Activated CD8-positive, alpha-beta T cell treated with anti-CD3 and anti-CD28 coated beads for 36 hours (primary cell): ENCODE results near the gene NFYC. TPM values are rescaled to one million over a fixed set of nuclear protein-coding genes. Genes with fewer than 3 reads are reported as not detected.

ENCODE experiments used
- ATAC-seq: fragments of 200-7000 bp; cut with Tn5 transposase; one replicate; pipeline ENCODE4 v1.10.0; 2021; ENCODE audit warnings: mild to moderate bottlenecking, moderate library complexity
- CTCF ChIA-PET: fragments of 350-600 bp; sonication (Branson Sonifier 250); formaldehyde crosslinking; loops from one replicate; lab custom pipeline; 2021; ENCODE audit warnings: antibody characterized with exemption; lab: Charles Lee
- POLR2A ChIA-PET: fragments of 350-600 bp; sonication (Branson Sonifier 250); formaldehyde crosslinking; loops from one replicate; lab custom pipeline; 2021; ENCODE audit warnings: antibody characterized with exemption; lab: Charles Lee
- DNase-seq: peaks from one replicate; pipeline ENCODE4 v3.0.0-alpha.2; 2020
- H3K27ac Mint-ChIP-seq: one replicate; pipeline ENCODE4 v1.8.0; 2021; ENCODE audit warnings: mild to moderate bottlenecking, mixed read lengths
- H3K27me3 Mint-ChIP-seq: one replicate; pipeline ENCODE4 v1.8.0; 2021; ENCODE audit warnings: mixed read lengths
- H3K36me3 Mint-ChIP-seq: one replicate; pipeline ENCODE4 v1.8.0; 2021; ENCODE audit warnings: low read depth, mixed read lengths
- H3K4me1 Mint-ChIP-seq: one replicate; pipeline ENCODE4 v1.8.0; 2021; ENCODE audit warnings: low read depth, mixed read lengths
- H3K4me3 Mint-ChIP-seq: one replicate; pipeline ENCODE4 v1.8.0; 2021; ENCODE audit warnings: mild to moderate bottlenecking, moderate library complexity, mixed read lengths
- H3K9me3 Mint-ChIP-seq: one replicate; pipeline ENCODE4 v1.8.0; 2021; ENCODE audit warnings: mixed read lengths
- CTCF ChIP-seq: fragments of 200-600 bp; IDR thresholded peaks from one replicate; pipeline ENCODE4 v1.8.0; 2022; ENCODE audit warnings: antibody characterized with exemption, mild to moderate bottlenecking
- intact Hi-C: fragments of 100-400 bp; cut with micrococcal nuclease; formaldehyde crosslinking; loops from one replicate; pipeline ENCODE4 v1.10.0; 2022
- total RNA-seq, 2 experiments: library from RNA; stranded (reverse); gene quantifications; one replicate each; pipeline ENCODE4 v1.2.3, GENCODE V29; 2021

NFYC gene
- total RNA-seq, 2 experiments from 2014 or later = 45.6 to 53.8 TPM

GRCh38 chr1:40803902-40804301 is 112.4 kb downstream of the NFYC start:
- Mint-ChIP-seq H3K4me1 (peaks cover 30% of the 10 kb centered on the region), H3K27ac (no peak overlapping the region), H3K27me3 (no peaks in the 10 kb centered on the region), H3K36me3 (no peaks in the 10 kb centered on the region), H3K4me3 (no peak overlapping the region), H3K9me3 (no peaks in the 10 kb centered on the region)
- no peak for DNase-seq
- ATAC-seq = no peak
- intact Hi-C loops = no loop called here
- ChIA-PET CTCF (interaction anchor here (1.3 to 4.3 kb wide), 2 partner anchors 29 to 46 kb away, joined by 7 to 22 read pairs; no protein-coding TSS in a partner anchor), POLR2A (interaction anchor here (1.0 kb wide), 1 partner anchor 8 kb away, joined by 3 read pairs; no protein-coding TSS in a partner anchor)
- TF ChIP-seq CTCF = no peak

GRCh38 chr1:40806240-40806639 is 114.7 kb downstream of the NFYC start:
- no peak overlapping the region for H3K27ac Mint-ChIP-seq
- ATAC-seq (no peak), DNase-seq (no peak)
- H3K4me1 Mint-ChIP-seq = peaks cover 31% of the 10 kb centered on the region
- ChIA-PET POLR2A (interaction anchor here (1.2 kb wide), 1 partner anchor 10 kb away, joined by 5 read pairs; no protein-coding TSS in a partner anchor), CTCF (interaction anchor here (1.2 to 4.3 kb wide), 2 partner anchors 31 to 44 kb away, joined by 3 to 22 read pairs; no protein-coding TSS in a partner anchor)
- no peak overlapping the region for H3K4me3 Mint-ChIP-seq
- no peak for TF ChIP-seq CTCF
- H3K27me3 Mint-ChIP-seq = no peaks in the 10 kb centered on the region
- intact Hi-C loops = no loop called here
- H3K9me3 Mint-ChIP-seq = no peaks in the 10 kb centered on the region
- H3K36me3 Mint-ChIP-seq = no peaks in the 10 kb centered on the region

GRCh38 chr1:40806731-40807695 is 115.5 kb downstream of the NFYC start:
- ATAC-seq = no peak
- no peak for DNase-seq
- H3K27ac Mint-ChIP-seq = no peak overlapping the region
- H3K4me1 Mint-ChIP-seq = peaks cover 24% of the 10 kb centered on the region
- H3K9me3 Mint-ChIP-seq = no peaks in the 10 kb centered on the region
- no peak for TF ChIP-seq CTCF
- no peaks in the 10 kb centered on the region for H3K36me3 Mint-ChIP-seq
- H3K27me3 Mint-ChIP-seq = no peaks in the 10 kb centered on the region
- H3K4me3 Mint-ChIP-seq = no peak overlapping the region
- ChIA-PET CTCF (interaction anchor here (2.9 kb wide), 1 partner anchor 33 kb away, joined by 14 read pairs; no protein-coding TSS in a partner anchor), POLR2A (interaction anchor here (1.0 to 1.2 kb wide), 2 partner anchors 11 to 17 kb away, joined by 3 to 5 read pairs; no protein-coding TSS in a partner anchor)
- intact Hi-C loops = no loop called here

- Mint-ChIP-seq H3K4me3 (no peak overlapping the region), H3K27ac (peak overlapping the region; percentile 20), H3K4me1 (peaks cover 18% of the 10 kb centered on the region), H3K27me3 (no peaks in the 10 kb centered on the region), H3K9me3 (no peaks in the 10 kb centered on the region), H3K36me3 (no peaks in the 10 kb centered on the region)
- CTCF ChIA-PET = interaction anchor here (1.0 to 2.9 kb wide), 2 partner anchors 10 to 34 kb away, joined by 3 to 14 read pairs; no protein-coding TSS in a partner anchor
- ATAC-seq (no peak), DNase-seq (no peak)
- POLR2A ChIA-PET = interaction anchor here (0.7 to 1.3 kb wide), 3 partner anchors 10 to 16 kb away, joined by 3 read pairs; no protein-coding TSS in a partner anchor
- intact Hi-C loops = no loop called here
- no peak for TF ChIP-seq CTCF
Measured at GRCh38 chr1:40808002-40808401, 116.5 kb downstream of the NFYC start.
